Activated naive CD4-positive, alpha-beta T cell treated with anti-CD3 and anti-CD28 coated beads, Interleukin-2, amount 50 U/mL, for 24 hours (primary cell): ENCODE data around the gene CHM.

Experiments used
- H3K27ac Mint-ChIP-seq: one replicate; pipeline ENCODE4 v1.8.0; 2021; ENCODE audit warnings: mild to moderate bottlenecking, mixed read lengths
- H3K27me3 Mint-ChIP-seq: one replicate; pipeline ENCODE4 v1.8.0; 2021; ENCODE audit warnings: mixed read lengths
- H3K36me3 Mint-ChIP-seq: one replicate; pipeline ENCODE4 v1.8.0; 2021; ENCODE audit warnings: mixed read lengths
- H3K4me1 Mint-ChIP-seq: one replicate; pipeline ENCODE4 v1.8.0; 2021; ENCODE audit warnings: mixed read lengths
- H3K4me3 Mint-ChIP-seq: one replicate; pipeline ENCODE4 v1.8.0; 2021; ENCODE audit warnings: mild to moderate bottlenecking, mixed read lengths
- H3K9me3 Mint-ChIP-seq: one replicate; pipeline ENCODE4 v1.8.0; 2021; ENCODE audit warnings: mixed read lengths

CHM gene

DNA sequence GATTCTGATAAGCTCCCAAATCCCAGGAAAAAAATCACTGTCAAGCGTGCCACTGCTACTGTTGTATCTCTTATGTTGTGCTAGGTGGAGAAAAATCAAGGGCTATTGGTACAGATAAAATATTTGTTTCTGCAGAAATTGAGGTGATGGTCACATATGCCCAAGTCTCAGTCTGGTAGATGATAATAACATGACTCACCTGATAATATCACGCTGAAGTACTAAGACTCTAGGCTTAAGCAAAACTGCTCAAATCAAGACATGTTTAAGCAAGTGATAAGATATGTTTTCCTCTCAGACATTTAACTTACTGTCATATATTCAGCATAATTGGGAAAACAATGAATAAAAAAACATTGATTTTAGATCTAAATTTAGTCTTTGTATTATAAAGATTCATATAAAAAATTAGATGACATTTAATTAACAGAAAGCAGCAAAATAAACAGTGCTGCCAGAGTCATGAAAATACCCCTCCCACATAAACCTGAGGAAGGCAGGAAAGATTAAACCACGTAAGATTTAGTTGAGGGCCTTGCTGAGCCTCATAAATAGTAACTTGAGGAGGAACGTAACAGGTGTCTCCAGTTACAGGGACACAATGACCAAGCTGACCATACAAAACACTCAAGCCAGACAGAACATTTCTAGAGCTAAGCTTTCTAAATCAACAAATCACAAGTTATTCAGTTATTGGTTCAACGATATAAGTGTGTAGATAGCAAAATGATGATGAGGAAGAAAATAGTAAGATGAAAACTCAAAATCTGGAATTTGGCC is 143.5 kb downstream of the CHM start:
- Mint-ChIP-seq H3K9me3 (no peaks in the 10 kb centered on the region), H3K4me1 (no peaks in the 10 kb centered on the region), H3K27ac (no peak overlapping the region), H3K4me3 (no peak overlapping the region), H3K27me3 (no peaks in the 10 kb centered on the region), H3K36me3 (peaks cover 2% of the 10 kb centered on the region)

DNA sequence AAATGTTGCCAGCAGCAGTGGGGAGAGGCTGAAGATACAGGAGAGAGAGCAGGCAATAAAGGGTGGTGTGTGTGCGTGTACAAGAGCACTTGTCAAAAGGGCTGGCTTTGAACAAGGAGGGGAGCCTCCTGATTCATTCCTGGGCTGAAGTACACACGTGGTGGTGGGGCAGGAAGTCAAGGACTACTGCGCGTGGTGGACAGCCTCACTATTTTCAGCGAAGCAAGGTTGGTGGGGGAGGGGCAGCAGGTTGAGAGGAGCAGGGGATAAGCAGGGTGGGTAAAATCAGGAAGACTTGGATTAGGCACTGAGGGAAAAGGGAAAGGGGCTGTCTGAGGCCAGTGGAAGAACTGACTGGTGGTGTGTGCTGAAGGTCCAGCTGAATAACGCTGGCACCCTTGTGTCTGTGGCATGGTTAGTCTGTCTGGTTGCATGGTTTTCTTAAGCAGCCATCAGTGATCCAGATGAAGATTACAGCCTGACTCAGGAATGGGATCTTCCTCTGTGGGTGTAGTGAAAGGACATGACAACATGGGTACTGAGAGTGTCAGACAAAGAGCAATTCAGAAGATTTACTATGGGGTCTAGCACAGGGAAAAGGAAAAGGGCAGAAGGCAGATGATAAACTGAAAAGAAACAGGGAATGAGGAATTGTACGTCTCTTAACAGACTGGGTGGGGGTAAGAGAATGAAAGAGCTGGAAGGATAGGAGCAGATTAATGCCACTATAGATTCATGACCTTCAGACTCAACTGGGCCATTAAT is 149.8 kb downstream of the CHM start:
- H3K4me1 Mint-ChIP-seq: no peaks in the 10 kb centered on the region
- no peak overlapping the region for H3K27ac Mint-ChIP-seq
- H3K4me3 Mint-ChIP-seq: no peak overlapping the region
- peaks cover 13% of the 10 kb centered on the region for H3K36me3 Mint-ChIP-seq
- no peaks in the 10 kb centered on the region for H3K9me3 Mint-ChIP-seq
- H3K27me3 Mint-ChIP-seq: no peaks in the 10 kb centered on the region

DNA sequence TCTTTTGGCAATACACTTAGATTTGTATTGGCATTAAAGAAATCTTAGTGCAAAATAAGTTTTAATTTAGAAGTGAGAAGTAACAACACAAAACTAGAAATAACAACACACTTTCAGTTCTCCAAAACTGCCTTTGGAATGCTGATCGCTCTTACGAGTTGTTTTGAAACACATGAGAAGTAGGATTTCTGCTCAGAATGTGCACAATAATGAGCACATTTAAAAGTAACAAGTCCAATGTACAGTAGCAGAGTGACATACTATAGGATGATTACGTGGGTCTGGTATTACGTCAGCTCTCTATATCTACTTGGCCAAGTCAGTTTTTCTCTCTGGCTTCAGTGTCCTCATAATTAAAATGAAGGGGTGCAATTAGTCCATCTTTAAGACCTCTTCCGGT is 164.8 kb downstream of the CHM start:
- Mint-ChIP-seq H3K4me3 (no peak overlapping the region), H3K36me3 (peaks cover 7% of the 10 kb centered on the region), H3K4me1 (no peaks in the 10 kb centered on the region), H3K9me3 (no peaks in the 10 kb centered on the region), H3K27ac (no peak overlapping the region), H3K27me3 (no peaks in the 10 kb centered on the region)

DNA sequence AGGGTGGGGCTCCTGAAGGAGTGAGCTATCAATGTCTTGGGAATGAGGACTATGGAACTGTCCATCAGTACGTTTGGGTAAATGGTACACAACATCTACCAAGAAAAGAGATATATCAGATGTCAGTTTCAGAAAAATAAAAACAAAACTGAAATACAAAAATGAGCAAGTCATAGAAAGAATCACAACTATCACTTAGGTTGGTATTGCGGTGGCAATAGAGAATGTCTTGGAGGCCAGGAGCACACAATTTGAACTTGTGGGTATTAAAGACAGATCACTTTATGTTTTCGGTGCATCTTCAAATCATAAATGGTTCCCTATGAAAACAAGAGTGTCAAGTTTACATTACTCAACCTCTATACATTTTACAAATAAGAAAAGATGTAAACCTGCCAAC is 176.8 kb downstream of the CHM start:
- H3K4me1 Mint-ChIP-seq: no peaks in the 10 kb centered on the region
- no peak overlapping the region for H3K27ac Mint-ChIP-seq
- H3K9me3 Mint-ChIP-seq: peaks cover 8% of the 10 kb centered on the region
- no peak overlapping the region for H3K4me3 Mint-ChIP-seq
- H3K27me3 Mint-ChIP-seq: no peaks in the 10 kb centered on the region
- peaks cover 38% of the 10 kb centered on the region for H3K36me3 Mint-ChIP-seq

DNA sequence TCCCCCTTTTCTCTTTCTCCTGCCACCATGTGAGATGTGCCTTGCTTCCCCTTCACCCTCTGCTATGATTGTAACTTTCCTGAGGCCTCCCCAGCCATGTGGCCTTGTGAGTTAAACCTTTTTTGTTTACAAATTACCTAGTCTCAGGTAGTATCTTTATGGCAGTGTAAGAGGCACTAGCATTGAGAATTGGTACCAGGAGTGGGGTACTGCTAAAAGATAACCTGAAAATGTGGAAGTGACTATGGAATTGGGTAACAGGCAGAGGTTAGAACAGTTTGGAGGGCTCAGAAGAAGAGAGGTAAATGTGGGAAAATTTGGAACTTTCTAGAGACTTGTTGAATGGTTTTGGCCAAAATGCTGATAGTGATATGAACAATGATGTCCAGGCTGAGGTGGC is 182.0 kb downstream of the CHM start:
- Mint-ChIP-seq H3K27me3 (no peaks in the 10 kb centered on the region), H3K27ac (no peak overlapping the region), H3K4me1 (no peaks in the 10 kb centered on the region), H3K4me3 (no peak overlapping the region), H3K36me3 (peaks cover 37% of the 10 kb centered on the region), H3K9me3 (peaks cover 8% of the 10 kb centered on the region)

DNA sequence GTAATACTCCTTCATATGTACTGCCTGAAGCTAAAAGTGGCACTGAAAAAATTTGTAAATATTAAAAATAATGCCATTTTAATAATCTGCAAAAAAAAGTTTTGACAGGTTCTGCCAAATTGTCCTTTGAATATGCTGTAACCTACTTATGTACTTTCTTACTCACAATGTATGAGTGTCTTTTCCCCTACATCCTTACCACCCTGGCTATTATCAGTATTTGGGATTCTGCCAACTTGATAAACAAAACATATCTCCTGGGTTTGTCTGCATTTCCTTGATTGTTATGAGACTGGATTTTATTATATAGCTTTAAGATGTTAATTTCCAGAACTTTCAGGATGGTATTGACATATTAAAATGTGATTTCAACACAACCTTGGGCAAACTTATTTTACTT is 187.9 kb downstream of the CHM start:
- Mint-ChIP-seq H3K27me3 (no peaks in the 10 kb centered on the region), H3K4me3 (no peak overlapping the region), H3K36me3 (peaks cover 2% of the 10 kb centered on the region), H3K4me1 (no peaks in the 10 kb centered on the region), H3K27ac (no peak overlapping the region), H3K9me3 (no peaks in the 10 kb centered on the region)

DNA sequence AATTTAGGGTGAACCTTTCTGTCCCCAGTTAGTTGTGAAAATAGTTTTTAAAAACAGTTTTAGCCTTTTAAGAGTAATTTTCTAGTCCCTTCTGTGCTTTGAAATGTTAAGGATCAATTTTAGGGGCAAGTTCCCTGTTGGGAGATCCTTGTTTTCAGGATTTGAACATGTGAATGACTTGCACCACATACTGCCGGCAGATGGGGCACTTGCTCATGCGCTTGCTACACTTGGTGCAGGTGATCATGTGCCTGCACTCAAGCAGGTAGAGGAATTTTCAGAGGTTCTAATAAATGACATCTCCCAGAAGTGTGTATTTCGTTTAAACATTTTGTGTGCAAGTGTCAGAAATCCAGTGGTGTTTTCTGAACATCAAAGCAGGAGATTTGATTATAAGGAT is 195.9 kb downstream of the CHM start:
- no peak overlapping the region for H3K27ac Mint-ChIP-seq
- H3K4me3 Mint-ChIP-seq: no peak overlapping the region
- no peaks in the 10 kb centered on the region for H3K27me3 Mint-ChIP-seq
- H3K9me3 Mint-ChIP-seq: no peaks in the 10 kb centered on the region
- H3K36me3 Mint-ChIP-seq: no peaks in the 10 kb centered on the region
- H3K4me1 Mint-ChIP-seq: no peaks in the 10 kb centered on the region

DNA sequence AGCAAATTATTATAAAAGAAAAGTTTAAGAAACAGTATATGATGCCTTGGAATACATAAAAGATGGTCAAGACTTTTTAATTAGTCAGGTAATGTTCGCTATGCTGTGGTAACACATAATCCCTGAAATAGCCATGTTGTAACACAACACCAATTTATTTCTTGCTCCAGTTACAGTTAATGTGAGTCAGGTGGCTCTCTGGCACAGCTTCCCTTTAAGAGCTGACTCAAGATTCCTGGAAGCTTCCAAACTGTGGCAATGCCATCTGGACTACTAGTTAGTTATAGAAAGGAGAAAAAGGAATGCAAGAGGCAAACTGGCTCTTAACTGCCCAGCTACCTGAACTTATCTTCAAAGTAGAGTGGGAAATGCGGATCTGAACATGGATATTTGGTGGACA is 210.5 kb downstream of the CHM start:
- peaks cover 2% of the 10 kb centered on the region for H3K27me3 Mint-ChIP-seq
- H3K9me3 Mint-ChIP-seq: no peaks in the 10 kb centered on the region
- H3K4me3 Mint-ChIP-seq: no peak overlapping the region
- H3K36me3 Mint-ChIP-seq: no peaks in the 10 kb centered on the region
- no peaks in the 10 kb centered on the region for H3K4me1 Mint-ChIP-seq
- no peak overlapping the region for H3K27ac Mint-ChIP-seq

DNA sequence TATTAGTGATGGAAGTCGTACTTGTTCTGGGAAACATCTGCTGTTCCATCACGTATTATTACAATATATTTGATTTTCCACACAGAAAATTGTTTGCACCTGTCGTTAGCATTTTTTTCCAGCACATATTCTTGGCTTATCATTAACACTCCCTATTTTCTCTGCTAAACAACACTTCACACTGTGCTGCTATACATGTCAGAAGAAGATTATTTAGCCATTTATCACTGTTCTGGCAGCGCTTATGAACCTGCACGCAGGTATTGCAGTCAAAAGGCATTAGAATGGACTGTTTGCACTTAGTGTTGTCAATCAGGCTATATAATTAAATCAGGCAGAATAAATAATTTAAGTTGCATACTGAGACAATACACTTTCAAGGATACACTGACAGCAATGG is 218.6 kb downstream of the CHM start:
- Mint-ChIP-seq H3K27ac (no peak overlapping the region), H3K36me3 (no peaks in the 10 kb centered on the region), H3K4me3 (no peak overlapping the region), H3K9me3 (no peaks in the 10 kb centered on the region), H3K4me1 (no peaks in the 10 kb centered on the region), H3K27me3 (no peaks in the 10 kb centered on the region)

DNA sequence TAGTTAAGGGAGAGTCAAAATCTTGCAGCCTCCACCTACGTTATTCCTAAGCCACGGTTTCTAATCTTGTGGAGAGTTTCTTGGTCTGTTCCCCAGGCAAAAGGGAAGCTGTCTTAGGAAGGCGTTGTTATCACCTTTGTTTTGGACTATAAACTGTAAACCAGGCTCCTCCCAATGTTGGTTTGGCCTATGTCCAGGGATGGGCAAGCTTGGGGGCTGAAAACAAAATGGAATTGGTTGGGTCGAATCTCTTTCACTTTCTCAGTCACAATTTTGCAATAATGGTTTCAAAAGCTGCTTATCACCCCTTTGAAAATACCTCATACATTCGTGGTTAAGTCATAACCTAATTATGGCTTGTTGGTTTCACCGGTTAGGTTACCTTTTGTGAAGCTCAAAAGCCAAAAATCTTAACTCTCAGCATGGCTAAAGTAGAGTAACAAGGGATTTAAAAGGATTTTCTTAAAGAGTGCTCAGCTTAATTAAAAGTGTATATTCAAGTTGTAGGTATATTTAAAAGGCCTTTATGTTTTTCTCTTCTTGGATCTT is 232.1 kb downstream of the CHM start:
- H3K27me3 Mint-ChIP-seq: no peaks in the 10 kb centered on the region
- H3K4me3 Mint-ChIP-seq: no peak overlapping the region

More for the DNA sequence above, 232.1 kb downstream of the CHM start:
- no peak overlapping the region for H3K27ac Mint-ChIP-seq
- H3K36me3 Mint-ChIP-seq: no peaks in the 10 kb centered on the region
- H3K4me1 Mint-ChIP-seq: no peaks in the 10 kb centered on the region
- peaks cover 14% of the 10 kb centered on the region for H3K9me3 Mint-ChIP-seq
